PC-3 (cell line): ENCODE results near the gene FICD.

Experiments used
- CTCF ChIP-seq: fragments of 300-600 bp; sonication (generic); conservative IDR thresholded peaks from 2 replicates; pipeline ENCODE4 v1.5.1; 2017; ENCODE audit warnings: antibody characterized with exemption, low read depth, mild to moderate bottlenecking, low read length
- EZH2 ChIP-seq: fragments of 300-600 bp; sonication (generic); IDR thresholded peaks from one replicate; pipeline ENCODE4 v1.6.1; 2017; ENCODE audit warnings: antibody characterized with exemption, mild to moderate bottlenecking, low read length; ENCODE audit not compliant: unreplicated experiment

GRCh38 chr12:108538616-108539195 lies 23.6 kb downstream of the FICD start:
- TF ChIP-seq CTCF (no peak), EZH2 (no peak)
